ENCODE data around the gene HSPA9.
"Not testable (repeated sequence)": the region's sequence is repeated elsewhere in the genome, so short reads cannot be mapped to it uniquely, and the experiment has no call there.

Gene HSPA9

GRCh38 chr5:138533973-138534941, 40.9 kb downstream of the HSPA9 start:
- DNase-seq (ENCODE audit: low read depth in 2 of 2): no peak

DNA sequence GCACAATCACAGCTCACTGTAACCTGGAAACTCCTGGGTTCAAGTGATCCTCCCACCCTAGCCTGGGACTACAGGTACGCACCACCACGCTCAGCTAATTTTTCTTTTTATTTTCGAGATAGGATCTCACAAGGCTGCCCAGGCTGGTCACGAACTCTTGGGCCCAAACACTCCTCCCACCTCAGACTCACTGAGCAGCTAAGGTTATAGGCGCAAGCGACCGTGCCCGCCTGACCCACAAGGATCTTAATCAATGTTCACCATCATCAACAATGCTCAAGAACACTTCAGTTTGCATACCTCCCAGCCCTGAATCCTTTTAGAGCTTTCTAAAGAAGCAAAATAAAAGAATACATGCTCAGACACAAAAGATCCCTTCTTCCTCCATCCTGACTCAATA, 45.4 kb downstream of the HSPA9 start:
- no peak for DNase-seq (ENCODE audit: low read depth in 2 of 2)

DNA sequence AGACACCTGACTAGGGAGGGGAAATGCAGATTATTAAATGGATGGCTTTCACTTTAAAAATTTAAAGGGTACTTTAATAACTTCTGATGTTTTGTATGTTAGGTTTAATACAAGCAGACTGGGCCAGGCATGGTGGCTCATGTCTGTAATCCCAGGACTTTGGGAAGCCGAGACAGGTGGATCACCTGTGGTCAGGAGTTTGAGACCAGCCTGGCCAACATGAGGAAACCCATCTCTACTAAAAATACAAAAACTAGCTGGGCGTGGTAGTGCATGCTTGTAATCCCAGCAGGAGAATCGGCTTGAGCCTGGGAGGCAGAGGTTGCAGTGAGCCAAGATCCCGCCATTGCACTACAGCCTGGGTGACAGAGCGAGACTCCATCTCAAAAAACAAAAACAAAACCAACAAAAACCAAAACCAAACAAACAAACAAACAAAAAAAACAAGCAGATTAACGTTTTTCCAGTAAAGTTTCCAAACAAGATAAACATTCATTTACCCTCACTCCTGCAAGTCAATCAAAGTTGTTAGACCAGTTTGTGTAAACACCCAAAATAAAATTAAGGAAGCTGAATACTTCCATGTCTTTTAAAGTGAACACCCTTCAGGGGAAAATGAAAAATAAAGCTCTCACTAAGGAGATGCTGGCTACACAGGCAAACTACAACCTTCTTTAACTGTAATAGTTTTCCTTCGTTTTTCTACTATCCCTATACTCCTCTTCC, 46.3 kb downstream of the HSPA9 start:
- no peak for DNase-seq (ENCODE audit: low read depth in 2 of 2)

- no peak for DNase-seq (ENCODE audit: low read depth in 2 of 2)
Measured at GRCh38 chr5:138528208-138528607, 47.0 kb downstream of the HSPA9 start.

DNA sequence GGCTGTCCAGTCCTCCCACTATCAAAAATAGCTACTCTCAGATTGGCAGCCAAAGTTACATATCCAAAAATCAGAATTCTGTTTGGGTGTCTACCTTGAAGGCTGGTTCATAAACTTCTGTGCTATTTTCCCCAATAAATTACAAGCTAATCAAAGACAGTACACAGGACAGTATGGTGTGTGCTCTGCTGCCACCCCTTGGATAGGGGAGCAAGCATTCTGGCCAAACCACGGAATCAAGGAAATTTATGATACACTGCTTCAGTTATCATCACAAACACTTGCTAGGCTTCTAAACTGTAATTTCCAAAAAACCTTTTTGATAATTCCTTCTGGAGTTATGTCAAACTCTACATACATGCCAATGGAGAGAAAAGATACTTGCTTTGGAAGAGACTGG, 48.0 kb downstream of the HSPA9 start:
- no peak for DNase-seq (ENCODE audit: low read depth in 2 of 2)

DNA sequence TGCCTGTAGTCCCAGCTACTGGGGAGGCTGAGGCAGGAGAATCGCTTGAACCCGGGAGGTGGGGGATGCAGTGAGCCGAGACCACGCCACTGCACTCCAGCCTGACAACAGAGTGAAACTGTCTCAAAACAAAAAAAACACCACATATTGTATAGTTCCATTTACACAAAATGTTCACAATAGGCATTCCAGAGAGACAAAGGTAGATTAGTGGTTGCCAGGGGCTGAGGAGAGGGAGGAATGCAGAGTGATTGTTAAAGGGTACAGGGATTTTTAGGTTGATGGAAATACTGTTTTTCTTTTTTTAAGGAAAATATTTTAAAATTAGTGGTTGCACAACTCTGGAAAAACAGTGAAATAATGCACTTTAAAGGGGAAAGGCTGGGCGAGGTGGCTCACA, 51.8 kb downstream of the HSPA9 start:
- no peak for DNase-seq (ENCODE audit: low read depth in 2 of 2)

DNA sequence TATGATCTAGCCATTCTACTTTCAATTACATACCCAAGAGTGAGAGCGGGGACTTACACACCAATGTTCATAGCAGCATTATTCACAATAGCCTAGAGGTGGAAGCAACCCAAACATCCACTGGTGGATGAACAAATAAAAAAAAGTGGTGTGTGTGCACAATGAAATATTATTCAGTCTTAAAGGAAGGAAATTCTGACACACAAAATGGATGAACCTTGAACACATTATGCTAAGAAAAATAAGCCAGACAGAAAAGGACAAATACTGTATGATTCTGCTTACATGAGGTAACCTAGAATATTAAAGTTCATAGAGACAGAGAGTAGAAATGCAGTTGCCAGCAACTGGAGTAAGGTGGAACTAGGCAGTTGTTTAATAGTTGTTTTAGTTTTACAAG, 54.2 kb downstream of the HSPA9 start:
- DNase-seq (ENCODE audit: low read depth in 2 of 2): no peak

GRCh38 chr5:138517437-138517836, 57.8 kb downstream of the HSPA9 start:
- DNase-seq (ENCODE audit: low read depth in 2 of 2): no peak

DNA sequence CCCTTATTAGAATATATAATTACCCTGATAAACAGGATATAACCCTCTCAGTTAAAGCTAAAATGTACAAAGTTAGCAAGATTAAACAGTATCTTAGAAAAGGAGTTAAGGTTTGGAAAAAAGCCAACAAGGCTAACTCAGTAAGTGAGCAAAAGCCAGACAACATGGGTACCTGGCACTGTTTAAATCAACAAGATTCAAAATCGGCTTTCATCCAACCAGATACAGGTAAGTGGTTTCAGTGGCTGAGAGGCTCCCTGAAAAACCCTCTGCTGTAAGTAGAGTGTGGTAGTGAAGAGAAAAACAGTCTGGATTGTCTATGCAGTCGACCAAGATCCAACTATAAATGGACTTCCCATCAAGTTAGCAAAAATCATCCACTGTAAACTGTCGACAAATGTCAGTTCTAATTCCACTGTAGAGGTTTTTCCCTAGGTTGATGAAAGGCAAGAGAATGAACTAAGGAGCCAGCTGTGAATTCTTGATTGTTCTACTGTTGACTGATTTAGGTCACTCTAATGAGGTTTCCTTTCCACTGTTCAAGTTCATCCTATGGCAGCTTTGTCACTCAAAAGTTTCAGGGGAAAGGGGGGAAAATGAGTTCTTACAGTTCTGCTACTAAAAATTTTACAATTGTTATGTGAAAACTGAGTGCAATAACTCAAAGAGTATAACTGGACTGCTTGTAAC, 59.5 kb downstream of the HSPA9 start:
- no peak for DNase-seq (ENCODE audit: low read depth in 2 of 2)

DNA sequence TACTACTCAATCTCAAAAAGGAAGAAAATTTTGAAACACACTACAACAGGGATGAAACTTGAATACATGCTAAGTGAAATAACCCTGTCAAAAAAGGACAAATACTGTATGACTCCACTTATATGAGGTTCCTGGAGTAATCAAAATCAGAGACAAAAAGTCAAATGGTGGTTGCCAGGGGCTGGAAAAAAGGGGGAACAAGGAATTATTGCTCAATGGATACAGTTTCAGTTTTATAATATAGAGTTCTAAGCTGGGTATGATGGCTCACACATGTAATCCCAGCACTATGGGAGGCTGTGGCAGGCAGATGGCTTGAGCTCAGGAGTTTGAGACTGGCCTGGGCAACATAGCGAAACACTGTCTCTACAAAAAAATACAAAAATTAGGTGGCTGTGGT, 61.2 kb downstream of the HSPA9 start:
- no peak for DNase-seq (ENCODE audit: low read depth in 2 of 2)

GRCh38 chr5:138508958-138509357, 66.2 kb downstream of the HSPA9 start:
- DNase-seq (ENCODE audit: low read depth in 2 of 2): no peak

GRCh38 chr5:138507485-138507884, 67.7 kb downstream of the HSPA9 start:
- not testable (repeated sequence) for DNase-seq (ENCODE audit: low read depth in 2 of 2)

- DNase-seq (ENCODE audit: low read depth in 2 of 2): no peak
Measured at GRCh38 chr5:138506370-138507306, 68.6 kb downstream of the HSPA9 start.

GRCh38 chr5:138504799-138505198, 70.4 kb downstream of the HSPA9 start:
- DNase-seq (ENCODE audit: low read depth in 2 of 2): no peak

Data from stimulated activated CD4-positive, alpha-beta T cell treated with anti-CD3 and anti-CD28 coated beads, Interleukin-1b, Interleukin-23, amount 100 ng/mL, for 4 hours (primary cell).